ENCODE results near the gene TMEM141.
A peak's percentile ranks its signal among the peaks of the same experiment; 100 is the strongest.
"Not testable (repeated sequence)": the region's sequence is repeated elsewhere in the genome, so short reads cannot be mapped to it uniquely, and the experiment has no call there.

The TMEM141 gene

DNA sequence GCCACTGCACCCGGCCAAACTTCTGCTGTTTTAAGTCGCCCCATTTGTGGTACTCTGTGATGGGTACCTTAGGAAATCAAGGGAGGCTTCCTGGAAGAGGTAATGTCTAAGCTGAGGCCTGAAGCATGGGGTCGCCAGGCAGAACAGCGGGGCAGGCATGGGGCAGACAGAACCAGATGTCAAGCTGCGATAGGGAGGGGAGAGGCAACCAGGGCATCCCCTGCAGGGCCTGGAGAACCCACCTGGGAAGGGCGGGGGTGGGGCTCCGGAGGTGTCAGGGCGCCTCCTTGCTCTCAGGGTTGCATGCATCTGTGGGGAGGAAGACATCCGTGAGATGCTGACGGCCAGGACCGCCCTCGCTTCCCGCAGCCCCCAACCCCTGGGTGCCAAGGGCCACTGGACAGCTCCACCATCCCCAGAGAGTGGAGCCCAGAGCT is 29.6 kb upstream of the TMEM141 start:
- Mint-ChIP-seq H3K4me1 (ENCODE audit: low read depth) (peaks cover 7% of the 10 kb centered on the region), H3K36me3 (ENCODE audit: low read depth) (no peaks in the 10 kb centered on the region), H3K27me3 (peaks cover 19% of the 10 kb centered on the region), H3K9me3 (no peaks in the 10 kb centered on the region), H3K27ac (no peak overlapping the region), H3K4me3 (no peak overlapping the region)
- no peak for DNase-seq

DNA sequence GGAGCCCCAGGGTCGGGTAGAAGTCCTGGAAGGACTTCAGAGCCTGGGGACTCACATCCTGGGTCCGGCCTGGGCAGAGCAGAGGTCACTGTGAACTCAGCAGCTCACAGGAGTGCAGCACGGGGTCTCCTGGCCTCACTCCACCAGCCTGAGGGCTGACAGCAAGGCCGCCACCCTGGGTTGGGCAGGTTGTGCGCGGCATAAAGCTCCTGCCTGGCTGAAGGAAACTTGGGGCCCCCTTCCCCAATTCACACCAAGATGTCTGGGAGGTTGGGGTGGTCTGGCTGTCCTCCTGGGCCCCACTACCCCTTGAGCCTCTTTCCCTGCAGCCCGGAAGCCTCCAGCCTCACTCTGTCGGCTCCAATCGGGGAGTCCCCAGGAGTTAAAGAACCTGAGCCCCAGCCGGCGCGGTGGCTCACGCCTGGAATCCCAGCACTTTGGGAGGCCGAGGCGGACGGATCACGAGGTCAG is 28.9 kb upstream of the TMEM141 start:
- H3K27ac Mint-ChIP-seq, result no peak overlapping the region
- peaks cover 22% of the 10 kb centered on the region for H3K27me3 Mint-ChIP-seq
- no peak for DNase-seq

DNA sequence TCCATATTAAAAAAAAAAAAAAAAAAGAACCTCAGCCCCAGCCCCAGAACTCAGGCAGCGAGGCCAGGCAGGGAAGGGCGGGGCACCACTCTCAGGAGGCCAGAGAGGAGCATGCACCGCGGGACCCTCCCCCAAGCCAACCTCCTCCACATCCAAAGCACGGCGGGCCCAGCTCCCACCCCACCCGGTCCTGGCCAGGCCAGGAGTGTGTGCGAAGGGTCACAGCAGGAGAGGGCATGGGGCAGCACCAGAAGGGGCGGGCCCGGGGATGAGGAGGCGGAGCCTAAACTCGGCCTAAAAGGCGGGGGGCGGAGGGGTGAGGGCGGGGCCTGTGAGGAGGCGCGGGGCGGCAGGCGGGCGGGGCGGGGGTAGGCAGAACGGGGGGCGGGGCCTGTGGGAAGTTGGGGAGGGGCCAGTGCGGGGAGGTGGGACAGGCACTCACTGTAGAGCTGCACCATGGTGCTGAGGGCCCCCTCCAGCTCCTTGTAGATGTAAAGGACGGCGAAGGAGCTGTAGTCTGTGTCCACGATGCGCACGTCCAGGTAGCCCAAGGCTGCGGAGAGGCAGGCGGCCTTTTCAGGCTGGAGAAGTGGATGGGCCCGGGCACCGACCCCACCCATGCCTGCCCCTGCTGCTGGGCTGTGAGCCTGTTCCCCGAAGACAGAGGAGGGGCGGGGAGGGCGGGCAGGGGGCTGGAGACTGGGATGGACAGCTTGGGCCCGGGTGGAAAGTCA is 28.1 kb upstream of the TMEM141 start:
- Mint-ChIP-seq H3K27ac (no peak overlapping the region), H3K36me3 (ENCODE audit: low read depth) (no peaks in the 10 kb centered on the region), H3K27me3 (peaks cover 27% of the 10 kb centered on the region), H3K4me3 (no peak overlapping the region), H3K4me1 (ENCODE audit: low read depth) (peaks cover 13% of the 10 kb centered on the region), H3K9me3 (no peaks in the 10 kb centered on the region)
- peak; percentile 61 for DNase-seq

More for the DNA sequence above, 28.9 kb upstream of the TMEM141 start:
- Mint-ChIP-seq H3K4me3 (no peak overlapping the region), H3K9me3 (no peaks in the 10 kb centered on the region), H3K36me3 (ENCODE audit: low read depth) (no peaks in the 10 kb centered on the region), H3K4me1 (ENCODE audit: low read depth) (peaks cover 13% of the 10 kb centered on the region)

DNA sequence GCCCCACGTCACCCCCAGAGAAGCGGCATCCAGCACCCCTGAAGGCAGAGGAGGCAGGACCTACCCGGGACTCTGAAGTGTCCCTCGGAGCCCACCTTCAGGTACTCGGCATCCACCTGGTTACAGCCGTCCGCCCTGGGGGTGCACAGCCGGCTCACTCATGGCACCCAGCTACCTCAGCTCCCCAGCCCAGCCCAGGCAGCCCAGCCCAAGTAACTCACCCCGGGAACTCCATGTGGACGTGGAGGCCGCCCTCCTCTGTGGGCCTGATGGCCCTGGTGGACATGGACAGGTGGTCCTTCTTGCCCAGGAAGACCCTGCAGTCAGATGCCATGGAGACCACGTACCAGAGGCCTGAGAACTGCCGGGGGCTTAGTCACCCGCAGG is 27.5 kb upstream of the TMEM141 start:
- Mint-ChIP-seq H3K27ac (no peak overlapping the region), H3K9me3 (no peaks in the 10 kb centered on the region), H3K27me3 (peaks cover 28% of the 10 kb centered on the region), H3K4me1 (ENCODE audit: low read depth) (peaks cover 13% of the 10 kb centered on the region), H3K4me3 (no peak overlapping the region), H3K36me3 (ENCODE audit: low read depth) (no peaks in the 10 kb centered on the region)
- DNase-seq, result no peak

DNA sequence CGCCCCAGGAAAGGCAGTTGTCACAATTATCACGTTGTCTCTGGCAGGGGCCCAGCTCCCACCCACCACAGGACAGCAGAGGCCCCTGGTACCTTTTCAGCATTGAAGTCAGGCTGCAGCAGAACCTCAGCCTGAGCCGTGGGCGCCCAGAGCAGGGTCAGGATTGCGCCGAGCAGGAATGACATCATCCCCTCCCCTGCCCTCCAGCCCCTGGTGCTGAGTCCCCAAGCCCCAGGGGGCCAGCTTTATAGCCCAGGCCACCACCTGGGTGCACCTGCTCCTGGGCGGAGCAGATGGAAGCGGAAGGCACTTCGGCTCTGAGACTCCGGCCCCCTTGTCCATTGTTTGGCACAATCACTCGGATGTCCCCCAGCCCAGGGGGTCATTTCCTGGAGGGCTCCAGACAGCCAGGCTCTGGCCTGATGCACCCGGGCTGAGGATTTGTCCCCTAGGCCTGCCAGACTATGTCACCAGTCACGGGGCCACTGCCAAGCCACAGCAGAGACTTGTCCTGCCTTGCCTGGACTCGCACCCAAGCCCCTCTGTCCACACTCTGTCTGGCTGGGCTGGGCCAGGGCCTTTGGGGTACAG is 26.7 kb upstream of the TMEM141 start, which contains the start of gene LCN15:
TSS of gene LCN15 (minus strand) at position 218 of the 591 bp plus-strand sequence. CDS start at position 188, 30 bp downstream.
- Mint-ChIP-seq H3K36me3 (ENCODE audit: low read depth) (no peaks in the 10 kb centered on the region), H3K27me3 (peaks cover 28% of the 10 kb centered on the region), H3K4me3 (no peak within 1 kb of the TSS), H3K9me3 (no peaks in the 10 kb centered on the region), H3K4me1 (ENCODE audit: low read depth) (peaks cover 13% of the 10 kb centered on the region), H3K27ac (no peak within 1 kb of the TSS)
- no peak for DNase-seq

DNA sequence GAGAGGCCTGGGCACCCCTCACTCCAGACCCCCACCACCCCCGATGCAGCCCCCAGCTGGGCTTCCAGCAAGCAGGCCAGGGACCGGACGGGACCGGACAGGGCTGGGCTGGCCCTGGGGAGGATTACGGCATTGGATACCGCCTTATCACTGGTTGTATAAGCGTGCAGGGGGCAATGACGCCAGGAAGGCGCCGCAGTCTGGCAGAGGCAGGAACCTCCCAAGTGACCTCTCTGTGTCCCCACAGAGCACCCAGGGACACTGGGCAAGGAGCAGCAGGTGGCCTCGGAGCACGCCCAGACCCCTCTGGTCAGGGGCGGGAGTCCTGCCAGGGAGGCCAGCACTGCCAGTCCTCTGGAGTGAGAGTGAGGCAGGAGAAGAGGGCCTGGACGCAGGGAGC is 26.1 kb upstream of the TMEM141 start:
- H3K9me3 Mint-ChIP-seq, result no peaks in the 10 kb centered on the region
- peaks cover 28% of the 10 kb centered on the region for H3K27me3 Mint-ChIP-seq
- no peaks in the 10 kb centered on the region for H3K36me3 Mint-ChIP-seq (ENCODE audit: low read depth)
- no peak for DNase-seq
- no peak overlapping the region for H3K4me3 Mint-ChIP-seq
- H3K27ac Mint-ChIP-seq, result no peak overlapping the region
- H3K4me1 Mint-ChIP-seq (ENCODE audit: low read depth), result peaks cover 16% of the 10 kb centered on the region

DNA sequence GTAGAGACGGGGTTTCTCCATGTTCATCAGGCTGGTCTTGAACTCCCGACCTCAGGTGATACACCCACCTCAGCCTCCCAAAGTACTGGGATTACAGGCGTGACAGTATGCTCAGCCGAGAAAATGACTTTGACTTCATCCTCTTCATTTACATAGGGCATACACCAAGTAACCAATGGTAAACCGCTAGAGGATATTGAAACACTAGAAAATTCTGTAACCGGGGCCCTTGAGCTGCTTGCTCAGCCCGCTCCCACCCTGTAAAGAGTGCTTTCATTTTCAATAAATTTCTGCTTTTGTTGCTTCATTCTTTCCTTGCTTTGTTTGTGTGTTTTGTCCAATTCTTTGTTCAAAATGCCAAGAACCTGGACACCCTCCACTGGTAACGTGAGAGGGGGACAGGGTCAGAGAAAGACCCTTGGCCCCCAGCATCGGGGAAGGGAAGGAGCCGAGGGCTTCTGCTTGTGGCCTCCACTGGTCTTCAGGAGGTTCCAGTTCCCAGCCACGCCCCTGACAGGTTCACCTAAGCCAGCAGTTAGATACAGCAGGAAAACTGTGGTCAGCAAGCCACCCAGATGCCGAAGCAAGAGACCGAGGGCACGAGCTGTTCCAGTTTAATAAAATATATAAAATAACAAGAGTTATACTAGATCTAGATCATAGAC is 25.3 kb upstream of the TMEM141 start:
- not testable (repeated sequence) for H3K4me3 Mint-ChIP-seq; H3K9me3 Mint-ChIP-seq; DNase-seq; H3K36me3 Mint-ChIP-seq (ENCODE audit: low read depth); H3K27ac Mint-ChIP-seq
- Mint-ChIP-seq H3K27me3 (peaks cover 24% of the 10 kb centered on the region), H3K4me1 (ENCODE audit: low read depth) (peaks cover 16% of the 10 kb centered on the region)

DNA sequence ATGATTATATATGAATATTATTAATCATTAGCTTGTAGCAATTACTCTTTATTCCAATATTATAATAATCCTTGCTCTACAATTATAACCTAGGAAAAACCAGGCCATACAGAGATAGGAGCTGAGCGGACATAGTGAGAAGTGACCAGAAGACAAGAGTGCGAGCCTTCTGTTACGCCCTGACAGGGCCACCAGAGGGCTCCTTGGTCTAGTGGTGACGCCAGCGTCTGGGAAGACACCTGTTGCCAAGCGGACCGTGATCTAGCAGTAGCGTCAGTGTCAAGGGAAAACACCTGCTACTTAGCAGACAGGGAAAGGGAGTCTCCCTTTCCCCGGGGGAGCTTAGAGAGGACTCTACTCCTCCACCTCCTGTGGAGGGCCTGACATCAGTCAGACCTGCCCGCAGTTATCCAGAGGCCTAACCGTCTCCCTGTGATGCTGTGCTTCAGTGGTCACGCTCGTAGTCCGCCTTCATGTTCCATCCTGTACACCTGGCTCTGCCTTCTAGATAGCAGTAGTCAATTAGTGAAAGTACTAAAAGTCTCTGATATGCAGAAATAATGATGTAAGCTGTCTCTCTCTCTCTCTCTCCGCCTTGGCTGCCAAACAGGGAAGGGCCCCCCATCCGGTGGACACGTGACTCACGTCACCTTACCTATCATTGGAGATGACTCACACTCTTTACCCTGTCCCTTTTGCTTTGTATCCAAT is 24.6 kb upstream of the TMEM141 start:
- H3K27me3 Mint-ChIP-seq, result peaks cover 23% of the 10 kb centered on the region
- peak overlapping the region; percentile 82 for H3K27ac Mint-ChIP-seq
- not testable (repeated sequence) for H3K36me3 Mint-ChIP-seq (ENCODE audit: low read depth); H3K9me3 Mint-ChIP-seq; H3K4me3 Mint-ChIP-seq
- peaks cover 16% of the 10 kb centered on the region for H3K4me1 Mint-ChIP-seq (ENCODE audit: low read depth)
- peak; percentile 56 for DNase-seq

DNA sequence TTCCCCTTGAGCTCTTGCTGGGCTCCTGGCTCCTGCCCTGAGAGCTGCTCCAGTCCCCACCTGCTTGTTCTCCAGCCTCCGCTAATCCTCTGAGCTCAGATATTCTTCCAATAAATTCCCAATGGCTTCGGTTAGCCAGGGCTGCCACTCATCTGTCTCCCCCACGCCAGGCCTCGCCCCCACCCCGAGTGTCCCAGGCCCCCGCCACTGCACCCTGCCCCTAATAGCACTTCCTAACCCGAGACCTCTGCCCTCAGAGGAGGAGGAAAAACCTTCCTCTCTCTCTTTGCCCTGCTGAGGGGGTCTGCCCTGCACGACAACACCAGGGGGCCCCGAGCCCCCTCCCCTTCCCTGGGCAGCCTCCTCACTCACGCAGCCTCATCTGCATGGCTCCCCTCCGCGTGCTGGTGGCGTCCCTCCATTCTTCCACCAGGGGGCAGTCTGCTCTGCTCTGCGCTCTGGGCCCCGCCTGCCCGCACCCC is 21.4 kb upstream of the TMEM141 start:
- H3K4me3 Mint-ChIP-seq, result no peak overlapping the region
- peaks cover 16% of the 10 kb centered on the region for H3K4me1 Mint-ChIP-seq (ENCODE audit: low read depth)
- H3K27ac Mint-ChIP-seq, result no peak overlapping the region
- H3K27me3 Mint-ChIP-seq, result peaks cover 21% of the 10 kb centered on the region
- H3K36me3 Mint-ChIP-seq (ENCODE audit: low read depth), result no peaks in the 10 kb centered on the region
- peak; percentile 73 for DNase-seq
- H3K9me3 Mint-ChIP-seq, result peaks cover 8% of the 10 kb centered on the region

DNA sequence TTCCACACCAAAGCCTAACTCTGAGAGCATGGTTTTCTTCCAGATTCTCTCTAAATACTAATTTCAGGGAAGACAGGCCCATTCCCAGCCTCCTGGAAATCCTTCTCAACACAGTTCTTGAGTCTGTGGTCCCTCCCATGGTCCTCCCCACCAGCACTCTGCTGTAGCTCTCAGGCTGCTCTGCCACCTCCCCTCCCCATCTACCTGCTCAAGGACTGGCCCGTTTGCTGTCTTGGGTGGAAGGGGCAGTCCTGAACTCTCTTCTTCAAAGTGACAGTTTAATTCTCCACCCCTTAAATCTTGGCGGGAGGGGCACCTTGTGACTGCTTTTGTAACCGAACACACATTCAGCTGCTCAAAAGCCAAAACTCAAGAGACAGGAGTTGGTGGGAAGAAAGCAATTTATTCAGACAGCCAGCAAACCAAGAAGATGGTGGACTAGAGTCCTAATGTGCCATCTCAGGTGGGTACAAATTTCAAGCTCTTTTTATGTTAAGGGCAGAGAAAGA is 19.2 kb upstream of the TMEM141 start:
- H3K36me3 Mint-ChIP-seq (ENCODE audit: low read depth), result no peaks in the 10 kb centered on the region

DNA sequence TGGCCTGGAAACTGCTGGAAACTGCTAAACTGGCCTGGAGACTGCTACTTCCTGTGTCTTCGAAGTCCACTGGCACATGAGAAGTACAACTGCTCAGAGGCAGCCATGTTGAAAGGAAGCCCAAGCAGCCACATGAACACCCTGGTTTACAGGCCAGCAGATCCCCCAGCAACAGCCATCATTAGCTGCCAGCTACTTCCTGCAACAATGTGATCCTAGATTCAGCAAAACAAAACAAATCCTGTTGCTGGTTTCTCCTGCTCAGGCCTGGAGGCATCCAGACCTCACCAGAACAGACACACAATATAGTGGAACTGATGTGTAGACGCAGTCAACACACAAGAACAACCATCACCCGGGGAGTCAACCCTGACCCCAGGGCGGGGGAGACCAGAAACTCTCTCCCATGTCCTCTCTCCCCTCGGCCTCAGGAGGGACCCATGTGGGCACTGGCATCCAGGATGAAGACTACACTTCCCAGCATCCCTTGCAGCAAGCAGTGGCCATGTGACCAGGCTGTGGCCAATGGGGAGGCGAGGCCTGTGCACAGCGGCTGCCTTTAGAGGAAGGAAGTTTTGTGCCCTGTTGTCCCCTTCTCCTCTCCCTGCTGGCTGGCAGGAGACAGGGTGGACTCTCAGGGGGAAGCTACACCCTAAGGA is 17.6 kb upstream of the TMEM141 start:
- Mint-ChIP-seq H3K9me3 (peaks cover 8% of the 10 kb centered on the region), H3K4me1 (ENCODE audit: low read depth) (peaks cover 3% of the 10 kb centered on the region), H3K27ac (no peak overlapping the region), H3K27me3 (peaks cover 20% of the 10 kb centered on the region), H3K36me3 (ENCODE audit: low read depth) (no peaks in the 10 kb centered on the region), H3K4me3 (no peak overlapping the region)
- no peak for DNase-seq

More for the DNA sequence above, 19.2 kb upstream of the TMEM141 start:
- H3K27me3 Mint-ChIP-seq, result peaks cover 20% of the 10 kb centered on the region
- no peak for DNase-seq
- H3K9me3 Mint-ChIP-seq, result peaks cover 8% of the 10 kb centered on the region
- peaks cover 5% of the 10 kb centered on the region for H3K4me1 Mint-ChIP-seq (ENCODE audit: low read depth)
- H3K4me3 Mint-ChIP-seq, result no peak overlapping the region
- H3K27ac Mint-ChIP-seq, result no peak overlapping the region

DNA sequence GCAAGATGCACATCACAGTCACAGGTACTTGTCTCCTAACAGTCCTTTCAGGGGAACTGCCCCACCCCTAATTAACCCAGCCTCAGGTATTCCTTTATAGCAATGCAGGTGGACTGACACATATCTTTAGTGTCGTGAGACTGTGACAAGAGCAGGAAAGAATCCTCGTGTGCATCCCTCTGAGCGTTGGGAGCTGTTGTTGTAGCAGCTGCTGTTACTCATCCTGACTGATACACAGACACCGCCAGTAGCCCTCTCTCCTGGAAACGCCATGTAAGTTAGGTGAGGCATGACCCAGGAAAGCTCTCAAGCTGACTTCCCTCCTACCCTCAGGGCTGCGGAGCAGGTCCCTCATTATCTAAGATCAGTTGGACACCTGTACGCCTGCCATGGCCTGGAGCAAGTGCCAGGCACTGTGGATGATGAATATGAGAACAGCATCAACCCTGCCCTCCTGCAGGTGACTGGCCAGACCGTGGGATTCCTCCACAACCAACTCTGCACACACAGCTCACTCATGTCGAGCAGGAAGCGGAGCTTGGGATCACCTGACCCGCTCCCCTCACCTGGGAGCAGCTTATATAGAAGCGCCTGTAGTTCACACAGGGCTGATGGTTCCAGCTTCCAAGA is 16.6 kb upstream of the TMEM141 start:
- H3K4me1 Mint-ChIP-seq (ENCODE audit: low read depth), result peaks cover 3% of the 10 kb centered on the region
- peaks cover 25% of the 10 kb centered on the region for H3K27me3 Mint-ChIP-seq
- no peak overlapping the region for H3K4me3 Mint-ChIP-seq
- no peaks in the 10 kb centered on the region for H3K36me3 Mint-ChIP-seq (ENCODE audit: low read depth)
- DNase-seq, result no peak
- peaks cover 8% of the 10 kb centered on the region for H3K9me3 Mint-ChIP-seq
- H3K27ac Mint-ChIP-seq, result no peak overlapping the region

DNA sequence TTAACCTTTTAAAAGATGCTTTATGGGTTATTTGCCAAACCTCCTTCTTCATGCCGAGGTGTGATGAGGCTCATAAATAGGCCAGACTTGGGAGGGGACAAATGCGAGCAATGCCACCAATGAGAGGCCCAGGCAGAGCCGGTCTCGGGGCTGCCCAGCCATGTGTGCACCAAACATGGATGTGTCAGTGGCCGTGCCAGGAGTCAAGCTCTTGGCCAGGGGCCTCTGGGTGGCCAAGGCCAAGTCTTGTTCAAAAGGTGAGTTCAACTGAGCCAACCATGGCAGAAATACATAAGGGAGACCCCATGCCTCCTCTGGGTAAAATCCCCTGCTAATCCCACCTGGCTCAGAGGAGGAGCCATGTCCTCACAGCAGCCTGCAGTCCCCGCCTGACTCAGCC is 16.0 kb upstream of the TMEM141 start:
- Mint-ChIP-seq H3K27ac (no peak overlapping the region), H3K27me3 (peaks cover 22% of the 10 kb centered on the region), H3K9me3 (peaks cover 8% of the 10 kb centered on the region), H3K4me1 (ENCODE audit: low read depth) (no peaks in the 10 kb centered on the region), H3K36me3 (ENCODE audit: low read depth) (no peaks in the 10 kb centered on the region), H3K4me3 (no peak overlapping the region)
- no peak for DNase-seq

All from activated T-cell treated with anti-CD3 and anti-CD28 coated beads, Interleukin-2, amount 50 U/mL, for 24 hours (primary cell).